Suprapubic skin (tissue), 3 donors: ENCODE data around the gene SLC36A4.

Experiments used
- CTCF ChIP-seq, 2 donors: fragments of 200-600 bp in 1 of 2; fragments of 450-650 bp in 1 of 2; sonication (generic) in 1 of 2; IDR thresholded peaks; one replicate each; pipeline ENCODE4 v1.5.1; 2016 to 2019; ENCODE audit warnings: antibody characterized with exemption in 2 of 2, mild to moderate bottlenecking in 1 of 2, moderate library complexity in 1 of 2
- POLR2A ChIP-seq, 2 donors: fragments of 450-650 bp; IDR thresholded peaks; one replicate each; pipeline ENCODE4 v1.6.1; 2017; ENCODE audit warnings: antibody characterized with exemption in 2 of 2, mild to moderate bottlenecking in 2 of 2, moderate library complexity in 2 of 2

- TF ChIP-seq CTCF (IDR thresholded peaks at IDR 0.05): peak; percentile 67 to 87
- TF ChIP-seq POLR2A (IDR thresholded peaks at IDR 0.05): no peak
Observed at GRCh38 chr11:93234602-93235207, 36.9 kb upstream of the SLC36A4 start.
